GM18519 (cell line): ENCODE results near the gene NANOGP8.
"Not testable (repeated sequence)": the region's sequence is repeated elsewhere in the genome, so short reads cannot be mapped to it uniquely, and the experiment has no call there.

Experiments used
- ATAC-seq: cut with Tn5 transposase; IDR thresholded peaks from one replicate; pipeline ENCODE4 v1.9.1; 2021; ENCODE audit warnings: mild to moderate bottlenecking, moderate library complexity; ENCODE audit not compliant: unreplicated experiment, low FRiP score

NANOGP8 gene, protein sequence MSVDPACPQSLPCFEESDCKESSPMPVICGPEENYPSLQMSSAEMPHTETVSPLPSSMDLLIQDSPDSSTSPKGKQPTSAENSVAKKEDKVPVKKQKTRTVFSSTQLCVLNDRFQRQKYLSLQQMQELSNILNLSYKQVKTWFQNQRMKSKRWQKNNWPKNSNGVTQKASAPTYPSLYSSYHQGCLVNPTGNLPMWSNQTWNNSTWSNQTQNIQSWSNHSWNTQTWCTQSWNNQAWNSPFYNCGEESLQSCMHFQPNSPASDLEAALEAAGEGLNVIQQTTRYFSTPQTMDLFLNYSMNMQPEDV

DNA sequence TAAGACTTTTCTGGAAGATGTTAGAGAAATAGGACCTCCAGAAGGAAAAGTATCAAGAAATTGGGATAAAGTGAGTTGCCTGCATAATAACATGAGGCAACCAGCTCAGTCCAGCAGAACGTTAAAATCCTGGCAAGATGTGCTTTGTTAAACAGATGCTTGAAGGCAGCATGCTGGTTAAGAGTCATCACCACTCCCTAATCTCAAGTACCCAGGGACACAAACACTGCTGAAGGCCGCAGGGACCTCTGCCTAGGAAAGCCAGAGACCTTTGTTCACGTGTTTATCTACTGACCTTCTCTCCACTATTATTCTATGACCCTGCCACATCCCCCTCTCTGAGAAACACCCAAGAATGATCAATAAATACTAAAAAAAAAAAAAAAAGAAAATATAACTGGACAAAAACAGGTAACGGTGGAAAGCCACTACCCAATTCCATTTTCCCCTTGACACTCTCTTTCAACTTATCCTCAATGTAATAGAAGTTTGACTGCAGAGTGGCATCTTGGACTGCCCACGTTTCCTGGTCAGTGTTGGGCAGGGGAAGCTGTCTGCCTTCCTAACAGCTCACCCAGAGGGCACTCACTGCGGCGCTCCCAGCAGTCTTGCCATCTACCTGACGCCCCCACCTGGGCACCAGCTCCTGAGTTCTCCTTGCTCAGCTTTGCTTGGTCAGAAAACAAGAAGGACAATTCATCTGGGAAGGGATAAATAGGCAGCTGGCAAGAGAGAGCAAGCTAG is at the start of gene NANOGP8:
Gene NANOGP8, minus strand, starts transcription at position 120 of the 744 bp plus-strand sequence. CDS start 185 bp downstream, outside the sequence.
- not testable (repeated sequence) for ATAC-seq

GRCh38 chr15:35134299-35134698 is 49.2 kb upstream of the NANOGP8 start:
- ATAC-seq, result no peak

- no peak for ATAC-seq
Observed at GRCh38 chr15:35130245-35130644, 45.1 kb upstream of the NANOGP8 start.

- no peak for ATAC-seq
Observed at GRCh38 chr15:35129361-35129760, 44.3 kb upstream of the NANOGP8 start.

- ATAC-seq, result no peak
Observed at GRCh38 chr15:35127717-35128116, 42.6 kb upstream of the NANOGP8 start.

GRCh38 chr15:35126236-35126635 is 41.1 kb upstream of the NANOGP8 start:
- ATAC-seq, result no peak

DNA sequence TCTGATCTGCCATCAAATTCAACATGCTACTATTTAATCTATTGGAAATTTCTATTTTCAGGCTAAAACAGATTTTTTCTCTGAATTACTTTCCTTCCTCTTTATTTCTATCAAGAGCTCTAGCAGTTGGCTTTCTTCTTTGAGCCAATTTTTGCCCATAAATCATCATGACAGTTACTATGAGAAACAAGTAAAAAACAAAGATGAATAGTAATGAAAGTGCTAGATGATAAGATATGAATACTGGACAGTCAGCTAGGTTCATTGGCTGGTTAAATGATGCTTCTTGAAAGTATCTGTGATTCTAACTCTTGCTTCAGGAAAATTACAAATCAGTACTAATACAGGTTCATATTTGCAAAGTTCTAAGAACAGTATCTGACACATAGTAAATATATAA is 38.6 kb upstream of the NANOGP8 start:
- ATAC-seq, result no peak

DNA sequence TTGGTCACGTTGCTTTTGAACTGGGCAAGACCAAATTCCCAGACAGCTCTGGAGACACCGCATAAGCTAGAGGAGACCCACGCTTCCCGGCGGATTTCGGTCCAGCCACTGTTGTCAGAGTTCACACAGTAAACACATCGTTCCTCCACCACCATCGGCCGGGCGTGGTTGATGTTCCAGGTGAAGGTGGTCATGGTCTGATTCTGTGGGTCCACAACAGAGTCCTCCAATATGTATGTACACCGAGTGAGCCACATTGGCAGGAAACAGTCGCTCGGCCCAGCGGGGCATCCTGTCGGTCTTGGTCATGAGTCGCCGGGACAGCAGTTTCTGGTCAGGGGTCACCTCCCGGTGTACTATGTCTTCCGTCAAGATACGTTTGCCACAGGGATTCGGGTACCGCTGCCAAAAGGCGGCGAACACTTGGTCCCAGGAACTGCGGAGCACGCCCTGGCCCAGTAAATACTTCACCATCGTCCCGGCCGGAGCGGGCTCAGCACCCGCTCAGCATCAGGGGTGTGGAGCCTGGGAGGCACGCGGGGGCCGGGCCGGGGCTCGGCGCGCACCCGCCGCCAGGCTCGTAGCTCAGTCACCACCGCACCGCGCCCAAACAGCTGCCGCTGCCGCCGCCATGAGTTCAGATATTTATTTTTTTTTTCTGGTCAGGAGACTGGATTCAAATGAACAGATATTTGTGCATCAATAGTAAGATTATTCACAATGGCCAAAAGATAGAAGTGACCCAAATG is 36.7 kb upstream of the NANOGP8 start:
- no peak for ATAC-seq

DNA sequence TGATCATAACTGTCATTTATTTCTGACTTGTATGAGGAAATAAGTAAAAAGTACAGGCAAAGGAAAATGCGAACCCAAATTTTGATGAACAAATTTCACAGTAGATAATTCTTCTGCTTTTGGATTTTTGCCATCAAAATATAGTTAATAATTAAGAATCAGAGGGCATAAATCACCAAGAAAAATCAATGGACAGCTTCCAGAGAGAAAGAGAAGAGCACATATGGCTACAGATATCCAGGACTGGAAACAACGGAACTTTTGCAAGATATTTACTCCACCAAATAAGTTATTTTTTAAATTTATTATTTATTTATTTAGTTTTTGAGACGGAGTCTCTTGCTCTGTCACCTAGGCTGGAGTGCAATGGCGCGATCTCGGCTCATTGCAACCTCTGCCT is 35.1 kb upstream of the NANOGP8 start:
- ATAC-seq, result no peak

DNA sequence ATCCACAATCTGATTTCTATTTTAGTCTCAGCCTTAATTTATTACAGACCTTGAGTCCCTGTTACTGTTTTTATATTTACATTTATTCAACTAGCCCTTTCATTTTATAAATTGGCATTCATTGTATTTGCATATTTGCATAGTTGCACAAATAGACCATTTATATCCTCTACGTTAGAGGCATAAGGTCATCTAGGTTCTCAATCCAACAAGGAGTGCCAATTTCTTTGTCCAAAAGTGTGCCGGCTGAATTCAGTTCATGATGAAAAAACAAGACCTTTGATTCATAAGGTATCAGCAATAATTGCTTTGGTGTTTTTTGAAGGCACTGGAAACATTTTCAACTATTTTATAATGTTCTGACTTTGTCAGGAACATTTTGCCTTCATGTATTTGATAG is 33.9 kb upstream of the NANOGP8 start:
- ATAC-seq, result no peak

GRCh38 chr15:35117543-35118265 is 32.6 kb upstream of the NANOGP8 start:
- no peak for ATAC-seq

DNA sequence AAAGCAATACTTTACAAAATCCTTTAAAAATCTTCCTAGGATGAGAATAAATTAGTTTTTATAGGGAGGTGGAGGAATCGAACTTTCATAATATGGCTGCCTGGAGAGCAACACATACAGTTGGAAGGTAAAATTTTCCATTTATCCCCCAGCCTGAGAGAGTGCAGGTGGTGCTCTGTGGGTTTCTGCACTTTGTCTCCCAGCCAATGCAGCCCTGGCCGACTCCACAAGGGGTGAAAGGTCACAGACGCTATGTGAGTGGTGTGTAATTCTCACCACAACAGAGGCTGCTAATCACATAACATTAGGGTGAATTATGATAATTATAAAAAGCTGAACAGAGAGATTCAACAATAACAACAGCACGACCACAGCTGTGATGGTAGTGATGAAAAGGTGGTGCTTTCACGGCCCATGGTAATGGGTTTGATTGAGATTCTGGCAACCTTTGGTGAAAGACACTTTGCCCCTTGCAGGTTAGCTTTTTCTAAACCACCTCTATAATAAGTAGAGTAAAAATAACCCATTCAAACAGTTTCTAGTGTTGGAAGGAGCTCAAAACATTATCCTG is 30.1 kb upstream of the NANOGP8 start:
- no peak for ATAC-seq

GRCh38 chr15:35112346-35112745 is 27.3 kb upstream of the NANOGP8 start:
- no peak for ATAC-seq

- no peak for ATAC-seq
Observed at GRCh38 chr15:35111861-35112260, 26.8 kb upstream of the NANOGP8 start.

DNA sequence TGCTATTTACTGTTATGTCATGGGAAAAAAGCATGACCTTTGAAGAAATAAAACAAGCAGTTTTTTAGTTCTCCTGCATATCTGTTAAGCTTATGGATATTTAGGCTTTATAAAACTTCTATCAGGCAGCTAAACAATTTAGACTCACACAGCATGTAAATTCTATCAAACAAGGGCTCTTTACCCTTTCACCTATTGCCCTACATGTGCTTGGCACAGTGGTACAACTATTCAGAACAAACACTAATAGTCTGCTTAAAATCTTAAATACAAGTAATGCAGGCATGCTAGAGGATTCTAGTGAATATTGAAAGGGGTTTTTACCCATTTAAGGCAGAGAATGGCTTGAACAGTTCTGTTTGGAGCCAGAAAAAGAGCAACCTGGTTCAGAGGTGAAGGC is 23.4 kb upstream of the NANOGP8 start:
- ATAC-seq, result no peak

DNA sequence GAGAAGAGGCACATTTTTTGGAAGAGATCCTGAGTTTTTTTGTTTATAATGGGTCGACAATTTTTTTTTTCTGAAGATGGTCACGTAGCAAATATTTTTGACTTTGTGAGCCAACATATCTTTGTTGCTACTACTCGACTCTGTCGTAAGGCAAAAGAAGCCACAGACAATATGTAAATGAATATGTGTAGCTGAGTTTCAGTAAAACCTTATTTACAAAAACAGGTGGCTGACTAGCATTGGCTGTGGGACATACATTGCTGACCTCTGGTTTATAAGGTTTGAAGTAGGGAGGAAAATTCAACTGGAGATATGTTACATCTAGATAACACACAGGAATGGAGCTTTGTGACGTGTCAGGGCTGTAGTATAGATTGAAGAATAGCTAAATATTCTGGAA is 22.5 kb upstream of the NANOGP8 start:
- ATAC-seq, result no peak

DNA sequence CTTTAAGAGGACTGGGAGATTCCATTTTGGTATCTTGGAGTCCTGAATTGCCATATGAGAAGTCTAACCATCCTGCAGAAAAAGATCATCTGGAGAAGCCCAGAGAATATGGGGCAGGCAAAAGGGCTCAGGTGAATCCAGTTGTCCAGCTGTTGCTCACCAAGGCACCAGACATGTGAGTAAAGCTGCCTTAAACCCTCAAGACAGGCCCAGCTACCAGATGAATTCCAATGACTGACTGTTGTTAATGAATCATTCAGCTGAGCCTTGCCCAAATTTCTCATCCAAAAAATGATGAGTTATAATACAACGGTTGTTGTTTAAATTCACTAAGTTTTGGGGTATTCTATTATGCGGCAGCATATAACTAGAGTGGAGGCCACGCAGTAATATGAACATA is 22.0 kb upstream of the NANOGP8 start:
- no peak for ATAC-seq

- ATAC-seq, result no peak
Observed at GRCh38 chr15:35104526-35105147, 19.5 kb upstream of the NANOGP8 start.

DNA sequence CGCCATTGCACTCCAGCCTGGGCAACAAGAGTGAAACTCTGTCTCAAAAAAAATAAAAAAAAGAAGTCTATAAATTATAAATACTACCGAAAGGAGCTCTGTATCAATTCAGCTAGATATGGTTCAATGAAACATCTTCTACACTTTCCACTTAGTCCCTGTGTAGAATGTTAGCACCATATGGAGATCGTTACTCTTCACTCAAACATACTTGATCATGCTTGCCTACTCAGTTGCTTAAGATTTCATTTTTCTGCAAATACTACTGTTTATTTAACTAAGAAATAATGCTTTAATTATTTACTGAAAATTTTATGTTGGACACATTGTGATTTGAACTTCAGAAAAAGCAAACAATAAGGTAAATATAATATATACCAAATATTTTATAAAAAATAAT is 17.1 kb upstream of the NANOGP8 start:
- no peak for ATAC-seq

- no peak for ATAC-seq
Observed at GRCh38 chr15:35101335-35101734, 16.2 kb upstream of the NANOGP8 start.
